HepG2 (cell line): Measurements from ENCODE around the gene ENTPD2. TPM values are rescaled to one million over a fixed set of nuclear protein-coding genes. Genes with fewer than 3 reads are reported as not detected.

Source experiments
- ATAC-seq: fragments of 200-7000 bp; cut with Tn5 transposase; 3 replicates; pipeline ENCODE4 v1.9.1; 2020; ENCODE audit warnings: mild to moderate bottlenecking, moderate library complexity
- BruUV-seq: library from RNA; stranded (reverse); fragments of 400-500 nt; replicated peaks from 2 replicates; lab custom pipeline; 2021; lab: Mats Ljungman, UMichigan
- CTCF ChIA-PET: fragments of 300-600 bp; formaldehyde crosslinking; extraction: SDS; loops from one replicate; lab custom pipeline; 2021; ENCODE audit warnings: low total read pairs, inconsistent platforms, low intra/inter-chr PET ratio; lab: Yijun Ruan, JAX
- POLR2A ChIA-PET: fragments of 350-600 bp; sonication (Branson Sonifier 250); formaldehyde crosslinking; loops from one replicate; lab custom pipeline; 2020; ENCODE audit warnings: antibody characterized with exemption, inconsistent platforms; lab: Yijun Ruan, JAX
- DNase-seq: peaks from one replicate; pipeline ENCODE4 v3.0.0-alpha.2; 2015; ENCODE audit warnings: low spot score
- FAIRE-seq: peaks from 3 replicates; lab custom pipeline; 2011; peaks lifted over from hg19 to GRCh38; lab: Jason Lieb, UNC
- H2AFZ ChIP-seq: one replicate; pipeline ENCODE4 v1.6.1; 2011; ENCODE audit warnings: low read length, inconsistent platforms
- H3K27ac ChIP-seq: fragments of 300-600 bp; 3 replicates; pipeline ENCODE4 v1.8.0; 2011; ENCODE audit warnings: mixed run types, mild to moderate bottlenecking, mixed read lengths, low read length, inconsistent platforms; ENCODE audit not compliant: insufficient read depth; ENCODE audit errors: extremely low read length
- H3K27me3 ChIP-seq, 2 experiments: fragments of 200-600 bp in 1 of 2; 2 replicates in 1 of 2; 3 replicates in 1 of 2; pipeline versions ENCODE4 v1.6.0 to v1.8.0; 2011; ENCODE audit warnings: low read length in 2 of 2, mild to moderate bottlenecking in 2 of 2, moderate library complexity in 2 of 2, inconsistent platforms in 1 of 2; ENCODE audit not compliant: insufficient read depth in 2 of 2, control insufficient read depth in 1 of 2
- H3K36me3 ChIP-seq, 2 experiments: fragments of 200-600 bp in 1 of 2; replicated peaks in 1 of 2; 2 replicates in 1 of 2; 3 replicates in 1 of 2; pipeline versions ENCODE4 v1.5.1 to v1.8.0; 2011; ENCODE audit warnings: low read length in 2 of 2, inconsistent platforms in 1 of 2; ENCODE audit not compliant: insufficient read depth in 2 of 2, control insufficient read depth in 1 of 2
- H3K4me1 ChIP-seq: 2 replicates; pipeline ENCODE4 v1.5.1; 2012; ENCODE audit warnings: low read length, inconsistent platforms; ENCODE audit not compliant: insufficient read depth
- H3K4me2 ChIP-seq: 2 replicates; pipeline ENCODE4 v1.6.0; 2011; ENCODE audit warnings: low read depth, low read length, inconsistent platforms
- H3K4me3 ChIP-seq, 3 experiments: fragments of 200-600 bp in 1 of 3; sonication (generic), shearing (Covaris generic) in 1 of 3; replicated peaks in 1 of 3; 2 replicates each; pipeline ENCODE4 v1.5.1; 2011 to 2016; ENCODE audit warnings: low read length in 3 of 3, inconsistent platforms in 2 of 3, low read depth in 2 of 3, mild to moderate bottlenecking in 2 of 3, control low read depth in 1 of 3, mixed read lengths in 1 of 3; ENCODE audit not compliant: insufficient read depth in 1 of 3
- H3K79me2 ChIP-seq: one replicate; pipeline ENCODE4 v1.6.1; 2011; ENCODE audit warnings: low read length, inconsistent platforms; ENCODE audit not compliant: insufficient read depth
- H3K9ac ChIP-seq: 2 replicates; pipeline ENCODE4 v1.6.0; 2011; ENCODE audit warnings: mild to moderate bottlenecking, low read depth, low read length, inconsistent platforms; ENCODE audit not compliant: insufficient read depth
- H3K9me3 ChIP-seq: 2 replicates; pipeline ENCODE4 v1.5.1; 2012; ENCODE audit warnings: mild to moderate bottlenecking, low read length
- H4K20me1 ChIP-seq: 2 replicates; pipeline ENCODE4 v1.6.0; 2011; ENCODE audit warnings: inconsistent platforms, mild to moderate bottlenecking, low read length, moderate library complexity; ENCODE audit not compliant: insufficient read depth
- AGO2 ChIP-seq: fragments of 200-400 bp; formaldehyde crosslinking; optimal IDR thresholded peaks from 2 replicates; pipeline ENCODE3; 2017; ENCODE audit warnings: mild to moderate bottlenecking, low read depth, low read length, moderate library complexity
- HDAC2 ChIP-seq: sonication (generic); formaldehyde crosslinking; IDR thresholded peaks from 2 replicates; pipeline ENCODE4 v1.4.0; 2020; ENCODE audit warnings: missing genetic modification reagents
- HNF4G ChIP-seq, 2 experiments: sonication (generic) in 1 of 2; formaldehyde crosslinking in 1 of 2; IDR thresholded peaks; 2 replicates each; pipeline versions ENCODE4 v1.4.0 to v1.6.1; 2011 to 2020; ENCODE audit warnings: borderline replicate concordance in 2 of 2, low read depth in 2 of 2, mild to moderate bottlenecking in 2 of 2, low read length in 1 of 2, missing genetic modification reagents in 1 of 2, moderate library complexity in 1 of 2
- MYC ChIP-seq: sonication (generic); formaldehyde crosslinking; IDR thresholded peaks from 2 replicates; pipeline ENCODE4 v1.9.0; 2021; ENCODE audit warnings: missing genetic modification reagents, borderline replicate concordance
- RORA ChIP-seq: sonication (generic); formaldehyde crosslinking; IDR thresholded peaks from 2 replicates; pipeline ENCODE4 v1.5.0; 2020; ENCODE audit warnings: mild to moderate bottlenecking, missing genetic modification reagents, moderate library complexity
- SAP130 ChIP-seq: IDR thresholded peaks from 2 replicates; pipeline ENCODE4 v1.6.1; 2016; ENCODE audit warnings: low read depth
- TBP ChIP-seq: sonication (generic); formaldehyde crosslinking; IDR thresholded peaks from 2 replicates; pipeline ENCODE4 v1.5.0; 2020; ENCODE audit warnings: missing genetic modification reagents
- THAP11 ChIP-seq: IDR thresholded peaks from 2 replicates; pipeline ENCODE4 v1.6.1; 2016; ENCODE audit warnings: missing biosample characterization, missing genetic modification reagents
- WGBS: methylation state at CpG from one replicate; pipeline ENCODE4 v1.1.6; 2017; ENCODE audit warnings: low lambda C conversion rate; 5-methylcytosine and 5-hydroxymethylcytosine counted together
- in situ Hi-C: cut with HindIII; loops from 2 replicates; pipeline ENCODE4 v1.10.0; 2017; ENCODE audit warnings: low pct_unique_long_range_greater_than_20kb; ENCODE audit not compliant: extremely low pct_ligation_motif_present
- intact Hi-C: fragments of 100-400 bp; cut with micrococcal nuclease; formaldehyde crosslinking; loops from one replicate; pipeline ENCODE4 v1.10.0; 2022; ENCODE audit not compliant: unreplicated experiment
- polyA plus RNA-seq, 8 experiments: library from polyadenylated mRNA; depleted of rRNA in 3 of 8; stranded (reverse) in 7 of 8; unstranded in 1 of 8; fragments of >200 nt; fragmentation: Illumina TruSeq in 4 of 8; extraction: Trizol in 4 of 8; gene quantifications; 2 replicates each; pipeline versions ENCODE4 v1.2.1 to v1.2.3, GENCODE V29; 2011 to 2016; ENCODE audit warnings: low read depth in 4 of 8, missing spikeins in 1 of 8, mixed read lengths in 1 of 8; ENCODE audit not compliant: insufficient read depth in 1 of 8
- total RNA-seq, 5 experiments: library from RNA; depleted of rRNA; stranded (reverse); fragments of >200 nt; fragmentation: Illumina TruSeq; extraction: Trizol; gene quantifications; 2 replicates each; pipeline ENCODE4 v1.2.3, GENCODE V29; 2016; ENCODE audit warnings: low read depth in 1 of 5
- TF ChIP-seq, protein P1 (sequence below): sonication (generic); formaldehyde crosslinking; IDR thresholded peaks from 2 replicates; pipeline ENCODE4 v1.4.0; 2020; ENCODE audit warnings: missing genetic modification reagents
- TF ChIP-seq, protein P2 (sequence below): sonication (generic); formaldehyde crosslinking; IDR thresholded peaks from 2 replicates; pipeline ENCODE4 v1.5.0; 2020; ENCODE audit warnings: missing genetic modification reagents, mild to moderate bottlenecking, borderline replicate concordance
- TF ChIP-seq, protein P3 (sequence below): IDR thresholded peaks from 2 replicates; pipeline ENCODE4 v1.6.1; 2012; ENCODE audit warnings: low read length, improper control_type of control experiment
- TF ChIP-seq, protein P4 (sequence below): sonication (generic); formaldehyde crosslinking; IDR thresholded peaks from 2 replicates; pipeline ENCODE4 v1.4.0; 2020; ENCODE audit warnings: mild to moderate bottlenecking, missing genetic modification reagents
- TF ChIP-seq, protein P5 (sequence below): IDR thresholded peaks from 2 replicates; pipeline ENCODE4 v1.6.1; 2016; ENCODE audit warnings: mild to moderate bottlenecking, missing biosample characterization, missing genetic modification reagents

The ENTPD2 gene
- total and polyA plus RNA-seq, 2 of the 13 experiments (the other 11 are each of a cell fraction or from before 2014, with no cell fraction given): 0.95 to 3.2 TPM

DNA sequence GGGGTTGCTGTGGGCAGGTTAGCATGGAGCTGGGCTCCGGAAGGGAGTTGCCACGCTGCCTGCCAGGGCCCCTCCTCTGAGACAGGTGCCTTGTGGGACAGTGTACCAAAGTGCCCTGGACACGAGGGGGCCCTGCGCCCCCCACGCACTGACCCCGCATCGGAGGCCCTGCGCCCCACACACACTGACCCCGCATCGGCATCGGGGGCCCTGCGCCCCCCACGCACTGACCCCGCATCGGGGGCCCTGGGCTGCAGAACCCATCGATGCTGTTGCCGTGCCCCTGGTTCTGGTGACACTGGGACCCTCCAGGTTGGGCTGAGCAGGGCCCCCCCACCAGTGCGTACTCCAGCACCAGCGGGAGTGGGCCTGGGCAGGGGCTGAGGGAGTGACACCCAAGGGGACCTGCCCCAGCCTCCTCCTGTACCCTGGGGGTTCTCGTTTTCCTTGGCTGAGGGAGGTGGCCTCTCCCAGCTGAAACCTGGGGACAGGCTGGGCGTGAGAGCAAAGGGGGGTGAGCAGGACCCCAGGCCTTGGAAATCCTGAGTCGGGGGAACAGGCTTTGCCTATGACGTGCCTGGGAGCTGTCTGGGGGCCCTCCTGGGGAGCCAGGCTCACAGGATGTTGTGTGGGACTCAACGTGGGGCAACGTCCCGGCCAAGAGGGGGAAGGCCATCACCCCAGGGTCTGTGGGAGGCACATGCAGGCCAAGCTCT is 9.6 kb upstream of the ENTPD2 start:
- no peak for FAIRE-seq
- no TSS peak for BruUV-seq
- in situ Hi-C loops: no loop called here
- POLR2A ChIA-PET: interaction anchor here (1.0 to 1.1 kb wide), 3 partner anchors 8 to 23 kb away, joined by 3 to 15 read pairs (median 6); partner anchors contain the start of genes ENTPD2 and MAN1B1
- Histone ChIP-seq H3K36me3 (peaks cover 3 to 16% of the 10 kb centered on the region in 2 experiments; a peak in 2 of 5 replicates), H2AFZ (no peak overlapping the region), H3K27me3 (no peaks in the 10 kb centered on the region), H3K79me2 (peaks cover under 1% of the 10 kb centered on the region), H3K4me2 (no peak overlapping the region), H3K27ac (no peak overlapping the region), H3K4me3 (no peak overlapping the region), H4K20me1 (0 out of 2 replicates have a peak, but pooled peaks cover 3% of the 10 kb centered on the region), H3K4me1 (peaks cover 25% of the 10 kb centered on the region), H3K9me3 (no peaks in the 10 kb centered on the region), H3K9ac (no peak overlapping the region)
- ATAC-seq: no peak
- 96% methylated on average over 9 of the region's 26 CpGs for WGBS
- intact Hi-C loops: no loop called here
- CTCF ChIA-PET: interaction anchor here (1.0 to 1.3 kb wide), 3 partner anchors 10 to 17 kb away, joined by 3 to 16 read pairs (median 11); partner anchors contain the start of genes ENTPD2 and NPDC1
- DNase-seq: no peak
- TF ChIP-seq RORA (CRISPR knock-in tag) (no peak), MYC (CRISPR knock-in tag) (no peak), TBP (no peak), HNF4G (IDR thresholded peaks at IDR 0.05; ENCODE audit: borderline replicate concordance, low read depth, low read length) (no peak), HNF4G (CRISPR knock-in tag; IDR thresholded peaks at IDR 0.05; ENCODE audit: borderline replicate concordance, low read depth) (no peak), AGO2 (peak; percentile 32), SAP130 (CRISPR knock-in tag) (no peak), THAP11 (CRISPR knock-in tag) (no peak), HDAC2 (CRISPR knock-in tag) (no peak)
- TF ChIP-seq, protein P1, sequence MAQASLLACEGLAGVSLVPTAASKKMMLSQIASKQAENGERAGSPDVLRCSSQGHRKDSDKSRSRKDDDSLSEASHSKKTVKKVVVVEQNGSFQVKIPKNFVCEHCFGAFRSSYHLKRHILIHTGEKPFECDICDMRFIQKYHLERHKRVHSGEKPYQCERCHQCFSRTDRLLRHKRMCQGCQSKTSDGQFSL (CRISPR knock-in tag): 0 out of 2 replicates have a peak, but pooled peaks have one; percentile 3
- TF ChIP-seq, protein P2, sequence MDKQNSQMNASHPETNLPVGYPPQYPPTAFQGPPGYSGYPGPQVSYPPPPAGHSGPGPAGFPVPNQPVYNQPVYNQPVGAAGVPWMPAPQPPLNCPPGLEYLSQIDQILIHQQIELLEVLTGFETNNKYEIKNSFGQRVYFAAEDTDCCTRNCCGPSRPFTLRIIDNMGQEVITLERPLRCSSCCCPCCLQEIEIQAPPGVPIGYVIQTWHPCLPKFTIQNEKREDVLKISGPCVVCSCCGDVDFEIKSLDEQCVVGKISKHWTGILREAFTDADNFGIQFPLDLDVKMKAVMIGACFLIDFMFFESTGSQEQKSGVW (CRISPR knock-in tag): no peak
- TF ChIP-seq, protein P3, sequence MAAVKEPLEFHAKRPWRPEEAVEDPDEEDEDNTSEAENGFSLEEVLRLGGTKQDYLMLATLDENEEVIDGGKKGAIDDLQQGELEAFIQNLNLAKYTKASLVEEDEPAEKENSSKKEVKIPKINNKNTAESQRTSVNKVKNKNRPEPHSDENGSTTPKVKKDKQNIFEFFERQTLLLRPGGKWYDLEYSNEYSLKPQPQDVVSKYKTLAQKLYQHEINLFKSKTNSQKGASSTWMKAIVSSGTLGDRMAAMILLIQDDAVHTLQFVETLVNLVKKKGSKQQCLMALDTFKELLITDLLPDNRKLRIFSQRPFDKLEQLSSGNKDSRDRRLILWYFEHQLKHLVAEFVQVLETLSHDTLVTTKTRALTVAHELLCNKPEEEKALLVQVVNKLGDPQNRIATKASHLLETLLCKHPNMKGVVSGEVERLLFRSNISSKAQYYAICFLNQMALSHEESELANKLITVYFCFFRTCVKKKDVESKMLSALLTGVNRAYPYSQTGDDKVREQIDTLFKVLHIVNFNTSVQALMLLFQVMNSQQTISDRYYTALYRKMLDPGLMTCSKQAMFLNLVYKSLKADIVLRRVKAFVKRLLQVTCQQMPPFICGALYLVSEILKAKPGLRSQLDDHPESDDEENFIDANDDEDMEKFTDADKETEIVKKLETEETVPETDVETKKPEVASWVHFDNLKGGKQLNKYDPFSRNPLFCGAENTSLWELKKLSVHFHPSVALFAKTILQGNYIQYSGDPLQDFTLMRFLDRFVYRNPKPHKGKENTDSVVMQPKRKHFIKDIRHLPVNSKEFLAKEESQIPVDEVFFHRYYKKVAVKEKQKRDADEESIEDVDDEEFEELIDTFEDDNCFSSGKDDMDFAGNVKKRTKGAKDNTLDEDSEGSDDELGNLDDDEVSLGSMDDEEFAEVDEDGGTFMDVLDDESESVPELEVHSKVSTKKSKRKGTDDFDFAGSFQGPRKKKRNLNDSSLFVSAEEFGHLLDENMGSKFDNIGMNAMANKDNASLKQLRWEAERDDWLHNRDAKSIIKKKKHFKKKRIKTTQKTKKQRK: no peak
- TF ChIP-seq, protein P4, sequence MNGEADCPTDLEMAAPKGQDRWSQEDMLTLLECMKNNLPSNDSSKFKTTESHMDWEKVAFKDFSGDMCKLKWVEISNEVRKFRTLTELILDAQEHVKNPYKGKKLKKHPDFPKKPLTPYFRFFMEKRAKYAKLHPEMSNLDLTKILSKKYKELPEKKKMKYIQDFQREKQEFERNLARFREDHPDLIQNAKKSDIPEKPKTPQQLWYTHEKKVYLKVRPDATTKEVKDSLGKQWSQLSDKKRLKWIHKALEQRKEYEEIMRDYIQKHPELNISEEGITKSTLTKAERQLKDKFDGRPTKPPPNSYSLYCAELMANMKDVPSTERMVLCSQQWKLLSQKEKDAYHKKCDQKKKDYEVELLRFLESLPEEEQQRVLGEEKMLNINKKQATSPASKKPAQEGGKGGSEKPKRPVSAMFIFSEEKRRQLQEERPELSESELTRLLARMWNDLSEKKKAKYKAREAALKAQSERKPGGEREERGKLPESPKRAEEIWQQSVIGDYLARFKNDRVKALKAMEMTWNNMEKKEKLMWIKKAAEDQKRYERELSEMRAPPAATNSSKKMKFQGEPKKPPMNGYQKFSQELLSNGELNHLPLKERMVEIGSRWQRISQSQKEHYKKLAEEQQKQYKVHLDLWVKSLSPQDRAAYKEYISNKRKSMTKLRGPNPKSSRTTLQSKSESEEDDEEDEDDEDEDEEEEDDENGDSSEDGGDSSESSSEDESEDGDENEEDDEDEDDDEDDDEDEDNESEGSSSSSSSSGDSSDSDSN (CRISPR knock-in tag): no peak
- TF ChIP-seq, protein P5, sequence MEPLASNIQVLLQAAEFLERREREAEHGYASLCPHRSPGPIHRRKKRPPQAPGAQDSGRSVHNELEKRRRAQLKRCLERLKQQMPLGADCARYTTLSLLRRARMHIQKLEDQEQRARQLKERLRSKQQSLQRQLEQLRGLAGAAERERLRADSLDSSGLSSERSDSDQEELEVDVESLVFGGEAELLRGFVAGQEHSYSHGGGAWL: no peak
